ENCODE measurements around the gene GNPTAB.

- TF ChIP-seq POLR2A (IDR thresholded peaks at IDR 0.05) (no peak), POLR2AphosphoS5 (IDR thresholded peaks at IDR 0.05; ENCODE audit: insufficient read depth in 1 of 2, low read depth in 1 of 2) (no peak)
- TF ChIP-seq, protein P1, sequence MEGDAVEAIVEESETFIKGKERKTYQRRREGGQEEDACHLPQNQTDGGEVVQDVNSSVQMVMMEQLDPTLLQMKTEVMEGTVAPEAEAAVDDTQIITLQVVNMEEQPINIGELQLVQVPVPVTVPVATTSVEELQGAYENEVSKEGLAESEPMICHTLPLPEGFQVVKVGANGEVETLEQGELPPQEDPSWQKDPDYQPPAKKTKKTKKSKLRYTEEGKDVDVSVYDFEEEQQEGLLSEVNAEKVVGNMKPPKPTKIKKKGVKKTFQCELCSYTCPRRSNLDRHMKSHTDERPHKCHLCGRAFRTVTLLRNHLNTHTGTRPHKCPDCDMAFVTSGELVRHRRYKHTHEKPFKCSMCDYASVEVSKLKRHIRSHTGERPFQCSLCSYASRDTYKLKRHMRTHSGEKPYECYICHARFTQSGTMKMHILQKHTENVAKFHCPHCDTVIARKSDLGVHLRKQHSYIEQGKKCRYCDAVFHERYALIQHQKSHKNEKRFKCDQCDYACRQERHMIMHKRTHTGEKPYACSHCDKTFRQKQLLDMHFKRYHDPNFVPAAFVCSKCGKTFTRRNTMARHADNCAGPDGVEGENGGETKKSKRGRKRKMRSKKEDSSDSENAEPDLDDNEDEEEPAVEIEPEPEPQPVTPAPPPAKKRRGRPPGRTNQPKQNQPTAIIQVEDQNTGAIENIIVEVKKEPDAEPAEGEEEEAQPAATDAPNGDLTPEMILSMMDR (IDR thresholded peaks at IDR 0.05): no peak
Measured at GRCh38 chr12:101789171-101789570, 41.6 kb downstream of the GNPTAB start.
